Measurements from ENCODE around the gene ABCG8. TPM values are rescaled to one million over a fixed set of nuclear protein-coding genes. Genes with fewer than 3 reads are reported as not detected.

Gene ABCG8
- total RNA-seq, 1 donor from 2014 or later = not detected

- no peak overlapping the region for H3K27ac Mint-ChIP-seq
- H3K4me3 Mint-ChIP-seq = no peak overlapping the region
- no peaks in the 10 kb centered on the region for H3K27me3 Mint-ChIP-seq (ENCODE audit: low read depth)
- DNase-seq (ENCODE audit: low spot score in 2 of 2, unreplicated experiment in 2 of 2) = no peak
- TF ChIP-seq CTCF (IDR thresholded peaks at IDR 0.05; ENCODE audit: unreplicated experiment) = no peak
- H3K36me3 Mint-ChIP-seq = peaks cover 18% of the 10 kb centered on the region
- H3K9me3 Mint-ChIP-seq = no peaks in the 10 kb centered on the region
- no peaks in the 10 kb centered on the region for H3K4me1 Mint-ChIP-seq
Observed at GRCh38 chr2:43810452-43810851, 28.3 kb upstream of the ABCG8 start.

DNA sequence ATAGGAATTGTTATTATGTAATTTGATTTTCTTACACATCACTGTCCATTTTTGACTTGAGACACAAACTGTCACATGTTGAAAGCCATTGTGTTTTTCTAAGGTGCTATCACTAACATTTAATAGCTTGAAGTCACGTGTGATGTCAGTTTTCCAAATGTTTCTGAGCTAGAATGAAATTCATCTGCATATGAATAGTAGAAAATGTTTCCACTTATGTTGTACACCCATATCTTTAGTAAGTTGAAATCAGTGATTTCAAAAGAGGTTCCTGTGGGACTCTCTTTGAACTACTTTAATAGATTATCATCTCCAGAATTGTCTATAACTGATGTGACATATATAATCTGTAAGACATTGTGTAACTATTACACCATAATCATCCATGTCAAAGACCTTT, 27.9 kb upstream of the ABCG8 start:
- H3K4me1 Mint-ChIP-seq = no peaks in the 10 kb centered on the region
- no peak for TF ChIP-seq CTCF (IDR thresholded peaks at IDR 0.05; ENCODE audit: unreplicated experiment)
- H3K27ac Mint-ChIP-seq = no peak overlapping the region
- no peaks in the 10 kb centered on the region for H3K27me3 Mint-ChIP-seq (ENCODE audit: low read depth)
- H3K9me3 Mint-ChIP-seq = no peaks in the 10 kb centered on the region
- no peak for DNase-seq (ENCODE audit: low spot score in 2 of 2, unreplicated experiment in 2 of 2)
- H3K4me3 Mint-ChIP-seq = no peak overlapping the region
- H3K36me3 Mint-ChIP-seq = peaks cover 19% of the 10 kb centered on the region

DNA sequence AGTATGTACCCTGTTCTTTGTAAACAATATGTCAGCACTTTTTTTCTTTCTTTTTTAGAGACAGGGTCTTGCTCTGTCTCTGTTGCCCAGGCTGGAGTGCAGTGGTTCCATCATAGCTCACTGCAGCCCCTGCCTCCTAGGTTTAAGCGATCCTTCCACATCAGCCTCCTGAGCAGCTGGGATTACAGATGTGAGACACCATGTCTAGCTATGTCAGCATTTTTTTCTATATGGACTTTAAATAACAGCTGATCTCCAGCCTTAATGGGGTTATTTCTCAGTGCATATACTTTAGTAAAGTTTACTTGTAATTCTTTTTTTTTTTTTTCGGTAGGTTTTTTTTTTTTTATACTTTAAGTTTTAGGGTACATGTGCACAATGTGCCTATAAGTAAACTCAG, 26.8 kb upstream of the ABCG8 start:
- no peak for TF ChIP-seq CTCF (IDR thresholded peaks at IDR 0.05; ENCODE audit: unreplicated experiment)
- Mint-ChIP-seq H3K4me3 (no peak overlapping the region), H3K36me3 (peaks cover 13% of the 10 kb centered on the region), H3K27me3 (ENCODE audit: low read depth) (no peaks in the 10 kb centered on the region), H3K4me1 (no peaks in the 10 kb centered on the region), H3K27ac (no peak overlapping the region), H3K9me3 (no peaks in the 10 kb centered on the region)
- no peak for DNase-seq (ENCODE audit: low spot score in 2 of 2, unreplicated experiment in 2 of 2)

- Mint-ChIP-seq H3K4me3 (no peak overlapping the region), H3K27me3 (ENCODE audit: low read depth) (no peaks in the 10 kb centered on the region), H3K9me3 (no peaks in the 10 kb centered on the region), H3K4me1 (no peaks in the 10 kb centered on the region), H3K27ac (no peak overlapping the region), H3K36me3 (peaks cover 8% of the 10 kb centered on the region)
- no peak for TF ChIP-seq CTCF (IDR thresholded peaks at IDR 0.05; ENCODE audit: unreplicated experiment)
- no peak for DNase-seq (ENCODE audit: low spot score in 2 of 2, unreplicated experiment in 2 of 2)
Observed at GRCh38 chr2:43812947-43813346, 25.8 kb upstream of the ABCG8 start.

- H3K4me3 Mint-ChIP-seq = no peak overlapping the region
- no peak for DNase-seq (ENCODE audit: low spot score in 2 of 2, unreplicated experiment in 2 of 2)
- H3K4me1 Mint-ChIP-seq = no peaks in the 10 kb centered on the region
- H3K27ac Mint-ChIP-seq = no peak overlapping the region
- no peak for TF ChIP-seq CTCF (IDR thresholded peaks at IDR 0.05; ENCODE audit: unreplicated experiment)
- H3K27me3 Mint-ChIP-seq (ENCODE audit: low read depth) = no peaks in the 10 kb centered on the region
- no peaks in the 10 kb centered on the region for H3K9me3 Mint-ChIP-seq
- peaks cover 6% of the 10 kb centered on the region for H3K36me3 Mint-ChIP-seq
Observed at GRCh38 chr2:43814711-43815110, 24.1 kb upstream of the ABCG8 start.

GRCh38 chr2:43818761-43819160, 20.0 kb upstream of the ABCG8 start:
- peaks cover 3% of the 10 kb centered on the region for H3K9me3 Mint-ChIP-seq
- no peaks in the 10 kb centered on the region for H3K4me1 Mint-ChIP-seq
- TF ChIP-seq CTCF (IDR thresholded peaks at IDR 0.05; ENCODE audit: unreplicated experiment) = no peak
- no peak for DNase-seq (ENCODE audit: low spot score in 2 of 2, unreplicated experiment in 2 of 2)
- H3K27ac Mint-ChIP-seq = no peak overlapping the region
- H3K36me3 Mint-ChIP-seq = peaks cover 4% of the 10 kb centered on the region
- peaks cover 25% of the 10 kb centered on the region for H3K27me3 Mint-ChIP-seq (ENCODE audit: low read depth)
- no peak overlapping the region for H3K4me3 Mint-ChIP-seq

Data from mesothelial cell of epicardium (in vitro differentiated cells).